Dendritic cell treated with granulocyte-macrophage colony-stimulating factor and Interleukin-4, amounts not matched to agents 40 ng/mL and 50 ng/mL, for 4 days (primary cell): ENCODE data around the gene ADAMTS14.

ENCODE experiments used
- H3K27ac Mint-ChIP-seq: one replicate; pipeline ENCODE4 v1.8.0; 2022; ENCODE audit warnings: mild to moderate bottlenecking, mixed read lengths
- H3K27me3 Mint-ChIP-seq: one replicate; pipeline ENCODE4 v1.8.0; 2022; ENCODE audit warnings: mild to moderate bottlenecking, mixed read lengths
- H3K36me3 Mint-ChIP-seq: one replicate; pipeline ENCODE4 v1.8.0; 2022; ENCODE audit warnings: low read depth, mixed read lengths
- H3K4me1 Mint-ChIP-seq: one replicate; pipeline ENCODE4 v1.8.0; 2022; ENCODE audit warnings: low read depth, mixed read lengths
- H3K4me3 Mint-ChIP-seq: one replicate; pipeline ENCODE4 v1.8.0; 2022; ENCODE audit warnings: mild to moderate bottlenecking, moderate library complexity, mixed read lengths
- H3K9me3 Mint-ChIP-seq: one replicate; pipeline ENCODE4 v1.8.0; 2022; ENCODE audit warnings: mixed read lengths
- intact Hi-C: fragments of 100-400 bp; cut with micrococcal nuclease; formaldehyde crosslinking; loops from one replicate; pipeline ENCODE4 v1.15.0; 2022

Gene ADAMTS14

DNA sequence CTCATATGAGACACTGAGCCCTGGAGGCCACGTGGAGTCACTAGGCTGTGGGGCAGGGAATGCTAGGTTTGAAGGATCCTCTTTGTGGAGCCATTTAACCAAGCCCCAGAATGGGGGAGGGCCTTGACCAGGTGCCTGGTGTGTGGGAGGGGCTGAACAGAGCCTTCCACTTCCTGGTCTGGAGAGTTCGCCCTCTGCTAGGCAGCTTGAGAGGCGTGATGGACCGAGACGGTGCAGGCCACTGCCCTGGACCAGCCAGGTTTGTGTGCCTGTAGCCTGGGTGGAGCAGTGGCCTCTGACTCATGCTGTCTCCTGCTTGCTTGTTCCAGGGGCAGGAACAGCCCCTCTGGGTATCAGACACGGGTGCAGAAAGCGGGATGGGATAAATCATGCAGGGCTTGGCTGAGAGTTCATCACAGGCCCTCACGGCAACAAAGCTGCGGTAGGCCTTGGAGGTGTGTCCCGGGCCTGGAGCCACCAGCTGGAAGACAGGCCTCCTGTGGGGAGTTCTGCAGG, 27.4 kb downstream of the ADAMTS14 start:
- intact Hi-C loops: no loop called here
- no peak overlapping the region for H3K4me3 Mint-ChIP-seq
- H3K36me3 Mint-ChIP-seq: no peaks in the 10 kb centered on the region
- H3K27me3 Mint-ChIP-seq: peaks cover 2% of the 10 kb centered on the region
- no peaks in the 10 kb centered on the region for H3K9me3 Mint-ChIP-seq
- H3K4me1 Mint-ChIP-seq: peaks cover 16% of the 10 kb centered on the region
- no peak overlapping the region for H3K27ac Mint-ChIP-seq

DNA sequence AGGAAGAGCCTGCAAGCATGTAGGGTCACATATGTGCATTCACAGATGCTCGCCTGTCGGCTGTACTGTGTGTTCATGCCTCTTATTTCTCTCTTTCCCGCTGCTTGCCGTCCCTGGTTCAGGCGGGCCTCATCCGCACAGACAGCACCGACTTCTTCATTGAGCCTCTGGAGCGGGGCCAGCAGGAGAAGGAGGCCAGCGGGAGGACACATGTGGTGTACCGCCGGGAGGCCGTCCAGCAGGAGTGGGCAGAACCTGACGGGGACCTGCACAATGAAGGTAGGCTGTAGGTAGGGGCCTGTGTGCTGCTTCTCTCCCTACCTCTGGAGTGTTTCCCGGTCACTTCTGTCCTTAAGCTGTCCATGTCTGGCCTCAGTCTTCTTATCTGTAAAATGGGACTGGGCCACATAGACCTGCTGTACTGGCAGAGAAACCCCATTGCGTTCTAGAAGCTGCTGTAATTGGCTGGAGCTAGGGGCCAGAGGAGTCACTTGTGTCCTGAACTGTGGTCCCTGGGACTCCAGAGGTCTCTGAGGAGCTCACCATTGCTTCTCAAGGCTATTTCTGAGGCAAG, 30.0 kb downstream of the ADAMTS14 start:
- Mint-ChIP-seq H3K4me1 (peaks cover 16% of the 10 kb centered on the region), H3K9me3 (no peaks in the 10 kb centered on the region), H3K27me3 (peaks cover 2% of the 10 kb centered on the region), H3K36me3 (no peaks in the 10 kb centered on the region), H3K27ac (no peak overlapping the region), H3K4me3 (no peak overlapping the region)
- intact Hi-C loops: no loop called here

DNA sequence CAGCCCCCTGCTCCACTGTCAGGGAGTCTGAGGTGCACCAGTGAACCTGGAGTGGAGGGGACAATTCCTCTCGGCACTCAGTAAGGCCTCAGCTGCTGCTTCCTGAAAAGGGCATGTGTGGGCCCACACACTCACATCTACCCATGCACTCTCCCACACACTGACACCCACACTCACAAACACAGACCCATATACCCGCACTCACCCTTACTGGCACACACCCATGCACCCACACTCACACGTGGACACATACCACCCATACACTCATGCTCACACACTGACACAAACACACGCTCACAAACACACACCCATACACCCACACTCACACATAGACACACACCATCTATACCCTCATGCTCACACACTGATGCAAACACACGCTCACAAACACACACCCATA, 31.9 kb downstream of the ADAMTS14 start:
- H3K36me3 Mint-ChIP-seq: no peaks in the 10 kb centered on the region
- H3K9me3 Mint-ChIP-seq: no peaks in the 10 kb centered on the region
- H3K27ac Mint-ChIP-seq: no peak overlapping the region
- peaks cover 16% of the 10 kb centered on the region for H3K4me1 Mint-ChIP-seq
- intact Hi-C loops: no loop called here
- H3K27me3 Mint-ChIP-seq: no peaks in the 10 kb centered on the region
- H3K4me3 Mint-ChIP-seq: no peak overlapping the region

DNA sequence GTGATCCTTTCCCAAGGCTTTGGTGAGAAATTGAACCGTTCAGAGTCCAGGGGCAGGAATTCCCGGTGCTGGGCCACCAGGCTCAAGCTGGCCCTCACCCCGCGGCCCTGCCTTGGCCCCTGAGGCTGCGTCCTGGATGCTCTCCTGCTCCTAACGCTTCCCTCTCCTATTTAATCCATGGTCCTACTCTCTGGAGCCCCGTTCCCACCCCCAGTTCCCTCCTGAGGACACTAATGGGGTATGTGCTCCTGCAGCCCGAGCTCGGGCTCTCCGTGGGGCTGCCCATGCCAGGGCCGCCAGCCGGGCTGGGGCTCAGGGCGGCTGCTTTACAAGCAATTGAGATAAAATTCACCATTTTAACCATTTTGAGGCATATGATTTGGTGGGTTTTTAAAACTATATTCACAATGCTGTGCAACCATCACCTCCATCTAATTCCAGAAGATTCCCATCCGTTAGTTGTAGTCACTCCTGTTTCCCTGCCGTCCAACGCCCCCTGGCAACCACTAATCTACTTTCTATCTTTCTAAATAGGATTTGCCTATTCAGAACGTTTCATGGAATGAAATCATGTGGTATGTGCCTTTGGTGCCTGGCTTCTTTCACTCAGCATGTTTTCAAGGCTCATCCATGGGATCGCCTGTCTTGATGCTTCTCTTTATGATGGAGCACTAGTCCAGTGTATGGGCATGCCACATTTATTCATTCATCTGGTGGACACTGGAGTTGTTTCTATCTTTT, 33.0 kb downstream of the ADAMTS14 start:
- no peak overlapping the region for H3K27ac Mint-ChIP-seq
- intact Hi-C loops: no loop called here

DNA sequence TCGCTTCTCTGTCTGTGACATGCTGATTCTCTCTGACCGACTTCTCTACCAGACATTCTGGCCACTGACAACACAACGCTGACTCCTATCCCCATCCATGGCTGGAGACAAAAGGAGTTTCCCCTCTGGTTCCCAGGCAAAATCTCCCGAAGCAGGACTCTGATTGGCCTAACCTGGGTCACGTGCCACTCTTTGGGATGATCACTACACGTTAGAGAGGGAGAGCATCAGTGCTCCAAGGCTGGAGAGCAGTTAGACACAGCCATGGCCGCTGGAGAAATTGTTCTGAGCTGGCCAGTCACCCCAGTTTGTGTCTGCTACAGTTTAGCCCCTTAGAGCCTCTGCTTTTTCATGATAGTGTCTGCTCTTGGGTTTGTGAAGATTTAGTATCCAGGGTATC, 38.9 kb downstream of the ADAMTS14 start:
- Mint-ChIP-seq H3K27me3 (no peaks in the 10 kb centered on the region), H3K27ac (peak overlapping the region; percentile 14), H3K36me3 (no peaks in the 10 kb centered on the region), H3K4me1 (peaks cover 26% of the 10 kb centered on the region), H3K9me3 (no peaks in the 10 kb centered on the region), H3K4me3 (no peak overlapping the region)
- intact Hi-C loops: no loop called here

More for the DNA sequence above, 33.0 kb downstream of the ADAMTS14 start:
- H3K4me1 Mint-ChIP-seq: peaks cover 6% of the 10 kb centered on the region
- H3K27me3 Mint-ChIP-seq: no peaks in the 10 kb centered on the region
- no peak overlapping the region for H3K4me3 Mint-ChIP-seq
- H3K9me3 Mint-ChIP-seq: no peaks in the 10 kb centered on the region
- H3K36me3 Mint-ChIP-seq: no peaks in the 10 kb centered on the region

DNA sequence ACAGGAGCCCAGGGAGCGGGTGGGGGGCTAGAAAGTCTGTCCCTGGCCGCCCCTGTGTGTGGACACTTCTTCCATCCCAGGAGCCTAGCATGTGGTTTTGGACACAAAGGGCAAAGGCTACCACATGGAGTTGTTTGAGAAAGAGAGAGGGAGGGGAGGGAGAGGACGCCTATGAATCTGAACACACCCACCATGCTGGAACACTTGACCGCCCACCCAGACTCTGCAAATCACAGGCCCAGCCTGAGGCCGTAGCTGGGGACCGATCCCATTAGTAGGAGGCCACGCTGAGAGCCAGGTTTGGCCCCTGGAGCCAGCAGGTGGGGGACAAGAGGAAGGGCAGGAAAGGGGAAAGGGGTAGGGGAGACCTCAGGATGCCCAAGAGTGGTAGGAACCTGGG, 39.6 kb downstream of the ADAMTS14 start:
- Mint-ChIP-seq H3K27ac (peak overlapping the region; percentile 14), H3K27me3 (no peaks in the 10 kb centered on the region), H3K36me3 (no peaks in the 10 kb centered on the region), H3K4me3 (no peak overlapping the region), H3K4me1 (peaks cover 33% of the 10 kb centered on the region), H3K9me3 (no peaks in the 10 kb centered on the region)
- intact Hi-C loops: no loop called here

DNA sequence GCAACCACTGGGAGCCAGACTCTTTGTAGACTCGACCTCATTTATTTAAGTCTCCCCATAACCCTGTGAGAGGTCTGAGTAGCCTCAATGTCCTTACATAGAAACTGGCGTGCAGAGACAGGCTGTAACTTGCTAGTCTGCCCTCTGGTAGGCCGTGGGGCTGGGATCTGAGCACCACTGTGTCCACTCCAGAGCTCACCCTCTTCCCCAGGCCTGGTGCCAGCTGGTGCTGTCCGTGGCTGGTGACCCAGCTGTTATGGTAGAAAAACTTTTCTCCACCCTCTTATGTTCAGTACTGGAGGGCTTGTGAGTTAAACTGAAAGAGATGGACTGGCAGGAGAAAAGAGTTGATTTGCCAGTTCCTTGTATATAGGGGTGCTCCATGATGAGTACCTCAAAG, 41.9 kb downstream of the ADAMTS14 start:
- peak overlapping the region; percentile 4 for H3K27ac Mint-ChIP-seq
- intact Hi-C loops: no loop called here
- H3K36me3 Mint-ChIP-seq: no peaks in the 10 kb centered on the region
- peaks cover 45% of the 10 kb centered on the region for H3K4me1 Mint-ChIP-seq
- no peaks in the 10 kb centered on the region for H3K27me3 Mint-ChIP-seq
- H3K9me3 Mint-ChIP-seq: no peaks in the 10 kb centered on the region
- no peak overlapping the region for H3K4me3 Mint-ChIP-seq

DNA sequence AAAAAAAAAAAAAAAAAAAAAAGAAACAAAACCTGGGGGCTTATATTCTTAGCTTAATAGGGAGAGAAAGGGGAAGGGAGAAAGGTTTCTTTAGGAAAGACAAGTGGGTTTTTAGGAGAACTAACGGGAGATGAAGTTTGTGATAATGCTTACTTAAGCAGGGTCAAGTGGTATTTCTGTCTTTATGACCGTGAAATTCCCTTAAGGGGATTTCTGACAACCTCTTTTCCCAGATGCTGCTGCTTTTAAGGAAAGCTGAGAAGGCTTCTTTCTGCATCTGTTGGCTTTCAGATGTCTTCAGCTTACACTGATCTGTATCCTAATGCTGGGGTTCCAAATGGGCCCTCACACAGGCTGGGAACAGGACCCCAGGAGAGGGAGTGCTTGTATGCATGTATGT, 42.6 kb downstream of the ADAMTS14 start:
- H3K4me1 Mint-ChIP-seq: peaks cover 45% of the 10 kb centered on the region
- H3K36me3 Mint-ChIP-seq: no peaks in the 10 kb centered on the region
- peak overlapping the region; percentile 91 for H3K27ac Mint-ChIP-seq
- no peak overlapping the region for H3K4me3 Mint-ChIP-seq
- intact Hi-C loops: loop anchor here (5.0 kb wide), 1 partner anchor 42 kb away; no protein-coding TSS in a partner anchor
- no peaks in the 10 kb centered on the region for H3K27me3 Mint-ChIP-seq
- no peaks in the 10 kb centered on the region for H3K9me3 Mint-ChIP-seq

DNA sequence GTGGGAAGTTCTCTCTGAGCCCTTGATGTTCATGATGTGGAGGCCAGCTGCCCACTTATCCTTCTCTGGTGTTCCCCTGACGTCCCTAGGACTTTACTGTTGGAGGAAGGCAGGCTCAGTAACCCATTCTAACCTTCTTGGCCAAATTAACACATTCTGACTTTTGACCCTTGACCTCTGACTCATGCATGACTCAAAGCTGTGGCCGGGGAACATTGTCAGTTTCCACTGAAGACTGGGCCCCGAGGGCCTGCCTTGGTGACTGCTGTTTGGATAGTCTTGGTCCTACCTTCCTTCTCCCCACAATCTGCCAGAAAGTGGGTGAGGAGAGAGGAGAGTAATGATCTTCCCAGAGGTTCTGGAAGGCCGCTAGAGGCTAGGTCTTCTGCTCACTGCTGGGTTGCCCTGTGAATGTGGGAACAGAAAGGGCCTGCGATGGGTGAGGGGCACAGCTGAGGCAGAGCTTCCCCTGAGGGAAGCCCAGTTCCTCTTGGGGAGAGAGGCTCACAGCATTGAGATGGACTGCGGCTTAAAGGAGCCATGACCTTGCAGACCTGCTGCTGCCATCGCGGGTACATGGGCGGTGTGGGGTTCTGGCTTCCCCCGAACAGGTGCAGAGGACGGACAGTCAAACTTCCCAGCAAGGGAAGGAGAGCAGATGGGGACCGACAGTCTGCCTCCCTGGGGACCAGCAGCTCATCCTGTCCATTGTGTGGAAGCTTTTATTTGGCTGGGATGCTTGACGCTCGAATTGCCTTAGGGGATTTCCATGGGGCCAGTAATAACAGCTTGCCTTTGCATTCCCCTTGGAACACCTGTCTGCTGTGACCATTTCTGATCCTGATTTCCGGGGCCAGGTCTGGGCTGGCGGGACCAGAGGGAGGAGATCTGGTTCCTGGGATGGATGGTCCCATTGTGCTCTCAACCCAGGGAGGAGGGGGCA, 43.8 kb downstream of the ADAMTS14 start:
- Mint-ChIP-seq H3K27me3 (no peaks in the 10 kb centered on the region), H3K9me3 (no peaks in the 10 kb centered on the region), H3K27ac (peak overlapping the region; percentile 91), H3K36me3 (no peaks in the 10 kb centered on the region), H3K4me3 (peak overlapping the region; percentile 43), H3K4me1 (peaks cover 45% of the 10 kb centered on the region)
- intact Hi-C loops: loop anchor here (5.0 kb wide), 1 partner anchor 41 kb away; no protein-coding TSS in a partner anchor

DNA sequence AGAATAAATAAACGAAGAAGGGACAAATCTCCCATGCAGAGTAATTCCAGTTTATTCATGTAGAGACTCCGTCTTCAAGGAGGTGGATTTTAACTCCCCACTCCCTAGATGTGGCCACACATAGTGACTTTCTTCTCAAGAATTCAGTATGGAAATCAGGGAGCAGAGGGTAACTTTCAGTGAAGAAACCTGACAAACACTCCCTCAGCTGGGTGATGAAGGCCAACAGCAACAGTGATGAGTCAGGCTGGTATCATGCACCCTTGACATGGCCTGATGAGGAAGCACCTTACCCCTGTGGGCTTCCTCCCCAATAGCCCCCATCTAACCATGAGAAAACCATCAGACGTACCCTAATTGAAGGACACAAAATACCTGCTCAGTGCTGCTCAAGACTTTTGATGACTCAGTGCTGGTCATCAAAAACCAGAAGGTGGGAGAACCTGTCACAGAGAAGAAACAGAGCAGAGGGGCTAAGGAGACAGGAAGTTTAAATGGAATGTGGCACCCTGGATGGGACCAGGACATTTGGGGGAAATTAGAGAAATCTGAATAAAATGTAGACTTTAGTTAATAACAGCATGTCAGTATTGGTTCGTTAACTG, 50.6 kb downstream of the ADAMTS14 start:
- Mint-ChIP-seq H3K4me1 (peaks cover 22% of the 10 kb centered on the region), H3K9me3 (no peaks in the 10 kb centered on the region), H3K36me3 (no peaks in the 10 kb centered on the region), H3K27me3 (peaks cover 7% of the 10 kb centered on the region), H3K27ac (no peak overlapping the region), H3K4me3 (no peak overlapping the region)
- intact Hi-C loops: no loop called here

DNA sequence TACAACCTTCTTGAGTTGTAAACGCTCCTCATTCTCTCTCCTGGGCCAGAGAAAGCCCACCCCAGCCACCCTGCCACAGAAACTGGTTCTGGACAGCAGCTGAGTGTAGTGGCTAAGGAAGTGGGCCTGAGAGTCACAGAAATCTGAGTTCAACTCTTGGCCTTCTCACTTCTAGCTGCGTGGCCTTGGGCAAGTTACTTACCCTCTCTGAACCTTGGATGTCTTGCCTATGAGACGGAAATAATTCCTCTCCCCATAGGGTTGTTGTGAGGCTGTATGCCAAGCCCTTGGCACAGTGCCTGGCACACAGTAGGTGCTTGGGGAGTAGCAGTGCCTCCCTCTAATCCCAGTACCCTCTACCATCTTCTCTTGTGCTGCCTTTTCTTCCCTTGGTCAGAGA, 51.5 kb downstream of the ADAMTS14 start:
- intact Hi-C loops: no loop called here
- Mint-ChIP-seq H3K9me3 (no peaks in the 10 kb centered on the region), H3K27ac (no peak overlapping the region), H3K36me3 (no peaks in the 10 kb centered on the region), H3K4me3 (no peak overlapping the region), H3K27me3 (peaks cover 7% of the 10 kb centered on the region), H3K4me1 (peaks cover 20% of the 10 kb centered on the region)

DNA sequence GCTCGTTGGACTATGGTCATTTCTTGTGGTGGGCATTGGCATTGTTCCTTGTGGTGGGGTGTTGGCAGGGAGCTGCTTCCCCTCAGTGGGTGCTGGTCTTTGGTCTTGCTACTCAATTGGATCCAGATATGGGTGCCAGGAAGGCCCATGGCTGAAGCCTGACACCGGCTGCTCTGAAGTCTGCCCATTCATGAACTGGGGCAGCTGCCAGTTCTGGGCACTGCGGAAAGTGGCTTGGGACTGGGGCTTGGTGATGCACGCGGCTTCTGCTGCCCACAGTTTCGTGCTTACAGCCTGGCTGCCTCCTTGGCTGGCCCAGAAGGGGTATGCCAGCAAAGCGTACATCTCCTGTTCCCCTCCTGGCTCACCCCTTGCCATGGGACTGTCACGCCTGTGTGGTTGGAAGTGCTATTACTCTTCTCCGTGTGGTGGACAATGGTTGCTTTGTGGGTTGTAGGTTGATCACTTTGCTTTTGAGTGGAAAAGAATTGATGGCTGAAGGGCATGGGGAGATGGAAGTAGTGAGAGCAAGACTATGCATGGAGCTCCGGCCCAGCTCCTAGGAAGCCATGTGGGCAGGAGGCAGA, 54.7 kb downstream of the ADAMTS14 start:
- no peak overlapping the region for H3K27ac Mint-ChIP-seq
- no peaks in the 10 kb centered on the region for H3K9me3 Mint-ChIP-seq
- intact Hi-C loops: no loop called here
- H3K36me3 Mint-ChIP-seq: peaks cover 6% of the 10 kb centered on the region
- peaks cover 23% of the 10 kb centered on the region for H3K4me1 Mint-ChIP-seq
- H3K27me3 Mint-ChIP-seq: peaks cover 4% of the 10 kb centered on the region
- H3K4me3 Mint-ChIP-seq: no peak overlapping the region

DNA sequence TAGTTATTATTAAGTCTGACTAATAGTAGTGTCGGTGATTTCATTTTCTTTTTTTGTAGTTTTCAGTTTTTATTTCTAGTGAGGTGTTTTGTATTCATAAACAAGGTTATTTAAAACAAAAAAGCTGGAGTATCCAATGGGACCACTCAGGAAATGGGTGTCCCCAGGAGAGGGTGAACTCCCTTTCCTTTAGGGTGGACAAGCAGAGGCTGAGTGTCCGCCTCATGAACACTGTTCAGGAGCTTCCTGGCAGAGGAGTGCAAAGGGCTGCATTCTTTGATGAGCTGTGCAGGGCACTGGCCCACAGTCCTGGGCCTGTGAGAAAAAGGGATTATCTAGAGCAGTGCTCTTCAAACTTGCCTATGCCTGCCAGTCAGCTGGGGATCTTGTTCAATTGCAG, 56.0 kb downstream of the ADAMTS14 start:
- Mint-ChIP-seq H3K4me3 (no peak overlapping the region), H3K9me3 (no peaks in the 10 kb centered on the region), H3K36me3 (peaks cover 10% of the 10 kb centered on the region), H3K27ac (no peak overlapping the region), H3K4me1 (peaks cover 10% of the 10 kb centered on the region), H3K27me3 (peaks cover 4% of the 10 kb centered on the region)
- intact Hi-C loops: no loop called here
